ENCODE measurements around the gene SIRT3. TPM values are rescaled to one million over a fixed set of nuclear protein-coding genes. Genes with fewer than 3 reads are reported as not detected.
"Not testable (repeated sequence)": the region's sequence is repeated elsewhere in the genome, so short reads cannot be mapped to it uniquely, and the experiment has no call there.

Gene SIRT3
- total and polyA plus RNA-seq, 2 donors (not counting 1 experiment from before 2014, with no cell fraction given) = 8.8 to 11.0 TPM

- Histone ChIP-seq H3K9ac (ENCODE audit: insufficient read depth, low read length) (no peak overlapping the region), H3K36me3 (ENCODE audit: control insufficient read depth, insufficient read depth, low read length) (peaks cover 16% of the 10 kb centered on the region), H2AFZ (ENCODE audit: low read length) (no peak overlapping the region), H3K4me3 (replicated peaks in 1 of 4; ENCODE audit: control extremely low read depth in 1 of 4, insufficient read depth in 1 of 4, low read depth in 3 of 4, low read length in 4 of 4) (no peak overlapping the region), H3K4me1 (ENCODE audit: control insufficient read depth, extremely low read depth, insufficient read depth, low read length) (peaks cover 3% of the 10 kb centered on the region), H3K27me3 (ENCODE audit: control insufficient read depth, insufficient read depth, low read length) (no peaks in the 10 kb centered on the region), H3K79me2 (ENCODE audit: control insufficient read depth, insufficient read depth, low read length) (peaks cover 38% of the 10 kb centered on the region), H4K20me1 (ENCODE audit: control insufficient read depth, extremely low read depth, insufficient read depth, low read length) (no peaks in the 10 kb centered on the region), H3K4me2 (ENCODE audit: extremely low read depth, insufficient read depth, low read length) (no peak overlapping the region), H3K9me3 (ENCODE audit: control insufficient read depth, insufficient read depth, low read depth, low read length) (no peaks in the 10 kb centered on the region), H3K27ac (ENCODE audit: insufficient read depth, low read length) (no peak overlapping the region)
- no peak for TF ChIP-seq EZH2 (IDR thresholded peaks at IDR 0.05; ENCODE audit: low read length, missing control alignments)
- no peak for TF ChIP-seq CTCF (conservative IDR thresholded peaks at IDR 0.05 in 1 of 2, IDR thresholded peaks at IDR 0.05 in 1 of 2; ENCODE audit: low read depth in 1 of 2, low read length in 2 of 2)
- no peak for DNase-seq (ENCODE audit: low read depth in 2 of 2)
Measured at GRCh38 chr11:241634-242033, 5.5 kb upstream of the SIRT3 start.

GRCh38 chr11:240315-240714 is 4.2 kb upstream of the SIRT3 start:
- no peaks in the 10 kb centered on the region for H3K9me3 ChIP-seq (ENCODE audit: control insufficient read depth, insufficient read depth, low read depth, low read length)

GRCh38 chr11:238346-238745 is 2.2 kb upstream of the SIRT3 start:
- not testable (repeated sequence) for H3K9me3 ChIP-seq (ENCODE audit: control insufficient read depth, insufficient read depth, low read depth, low read length); H3K9ac ChIP-seq (ENCODE audit: insufficient read depth, low read length); H3K27me3 ChIP-seq (ENCODE audit: control insufficient read depth, insufficient read depth, low read length); H3K36me3 ChIP-seq (ENCODE audit: control insufficient read depth, insufficient read depth, low read length); H4K20me1 ChIP-seq (ENCODE audit: control insufficient read depth, extremely low read depth, insufficient read depth, low read length); H3K4me1 ChIP-seq (ENCODE audit: control insufficient read depth, extremely low read depth, insufficient read depth, low read length); H3K4me2 ChIP-seq (ENCODE audit: extremely low read depth, insufficient read depth, low read length); DNase-seq (ENCODE audit: low read depth in 2 of 2); H2AFZ ChIP-seq (ENCODE audit: low read length); H3K27ac ChIP-seq (ENCODE audit: insufficient read depth, low read length)
- Histone ChIP-seq H3K79me2 (ENCODE audit: control insufficient read depth, insufficient read depth, low read length) (peaks cover 41% of the 10 kb centered on the region), H3K4me3 (replicated peaks in 1 of 4; ENCODE audit: control extremely low read depth in 1 of 4, insufficient read depth in 1 of 4, low read depth in 3 of 4, low read length in 4 of 4) (peak overlapping the region in 1 of 4 experiments; percentile 92)

More at GRCh38 chr11:240315-240714, 4.2 kb upstream of the SIRT3 start:
- peaks cover 41% of the 10 kb centered on the region for H3K79me2 ChIP-seq (ENCODE audit: control insufficient read depth, insufficient read depth, low read length)
- DNase-seq (ENCODE audit: low read depth in 2 of 2) = no peak
- no peaks in the 10 kb centered on the region for H3K27me3 ChIP-seq (ENCODE audit: control insufficient read depth, insufficient read depth, low read length)
- no peak for TF ChIP-seq EZH2 (IDR thresholded peaks at IDR 0.05; ENCODE audit: low read length, missing control alignments)
- TF ChIP-seq CTCF (conservative IDR thresholded peaks at IDR 0.05 in 1 of 2, IDR thresholded peaks at IDR 0.05 in 1 of 2; ENCODE audit: low read depth in 1 of 2, low read length in 2 of 2) = no peak
- H3K4me1 ChIP-seq (ENCODE audit: control insufficient read depth, extremely low read depth, insufficient read depth, low read length) = peaks cover 3% of the 10 kb centered on the region
- H3K4me2 ChIP-seq (ENCODE audit: extremely low read depth, insufficient read depth, low read length) = no peak overlapping the region
- H3K4me3 ChIP-seq (replicated peaks in 1 of 4; ENCODE audit: control extremely low read depth in 1 of 4, insufficient read depth in 1 of 4, low read depth in 3 of 4, low read length in 4 of 4) = no peak overlapping the region
- no peak overlapping the region for H3K9ac ChIP-seq (ENCODE audit: insufficient read depth, low read length)
- no peaks in the 10 kb centered on the region for H4K20me1 ChIP-seq (ENCODE audit: control insufficient read depth, extremely low read depth, insufficient read depth, low read length)
- no peak overlapping the region for H2AFZ ChIP-seq (ENCODE audit: low read length)
- no peak overlapping the region for H3K27ac ChIP-seq (ENCODE audit: insufficient read depth, low read length)
- H3K36me3 ChIP-seq (ENCODE audit: control insufficient read depth, insufficient read depth, low read length) = peaks cover 5% of the 10 kb centered on the region
